HCT116 (cell line): Measurements from ENCODE around the gene ING3.

ENCODE experiments used
- ATF3 ChIP-seq: IDR thresholded peaks from 2 replicates; pipeline ENCODE4 v1.6.1; 2012
- CBX3 ChIP-seq: IDR thresholded peaks from 2 replicates; pipeline ENCODE4 v1.6.1; 2012; ENCODE audit warnings: low read depth
- CTCF ChIP-seq, 3 experiments: fragments of 200-600 bp in 1 of 3; sonication (generic) in 1 of 3; IDR thresholded peaks in 2 of 3; conservative IDR thresholded peaks in 1 of 3; 2 replicates each; pipeline ENCODE4 v1.5.1; 2012 to 2017; ENCODE audit warnings: low read depth in 2 of 3, low read length in 2 of 3, antibody characterized with exemption in 1 of 3, borderline replicate concordance in 1 of 3, control low read depth in 1 of 3, mild to moderate bottlenecking in 1 of 3, mixed read lengths in 1 of 3, mixed run types in 1 of 3, moderate library complexity in 1 of 3; ENCODE audit not compliant: insufficient read depth in 1 of 3
- EZH2 ChIP-seq: fragments of 200-600 bp; sonication (generic); IDR thresholded peaks from 2 replicates; pipeline ENCODE4 v1.6.1; 2017; ENCODE audit warnings: antibody characterized with exemption, mixed run types
- JUND ChIP-seq: IDR thresholded peaks from 2 replicates; pipeline ENCODE4 v1.6.1; 2012
- MAX ChIP-seq: IDR thresholded peaks from 2 replicates; pipeline ENCODE4 v1.6.1; 2012
- POLR2A ChIP-seq: IDR thresholded peaks from 2 replicates; pipeline ENCODE4 v1.7.0; 2011; ENCODE audit warnings: borderline replicate concordance; ENCODE audit not compliant: insufficient read depth, insufficient read length; ENCODE audit errors: extremely low read depth
- POLR2AphosphoS5 ChIP-seq: IDR thresholded peaks from 2 replicates; pipeline ENCODE4 v1.6.1; 2011; ENCODE audit warnings: mild to moderate bottlenecking, low read depth, low read length, moderate library complexity
- RAD21 ChIP-seq: IDR thresholded peaks from 2 replicates; pipeline ENCODE4 v1.6.1; 2012; ENCODE audit warnings: low read depth, mild to moderate bottlenecking
- REST ChIP-seq: IDR thresholded peaks from 2 replicates; pipeline ENCODE4 v1.6.1; 2012; ENCODE audit warnings: low read depth
- TCF7L2 ChIP-seq: IDR thresholded peaks from 2 replicates; pipeline ENCODE4 v1.7.0; 2011; ENCODE audit warnings: borderline replicate concordance, inconsistent platforms; ENCODE audit not compliant: insufficient read depth, insufficient read length; ENCODE audit errors: extremely low read depth
- ZNF274 ChIP-seq: fragments of 200-500 bp; sonication (Bioruptor generic); IDR thresholded peaks from 2 replicates; pipeline ENCODE4 v1.6.1; 2014; ENCODE audit warnings: mild to moderate bottlenecking, low read depth, low read length, inconsistent platforms

DNA sequence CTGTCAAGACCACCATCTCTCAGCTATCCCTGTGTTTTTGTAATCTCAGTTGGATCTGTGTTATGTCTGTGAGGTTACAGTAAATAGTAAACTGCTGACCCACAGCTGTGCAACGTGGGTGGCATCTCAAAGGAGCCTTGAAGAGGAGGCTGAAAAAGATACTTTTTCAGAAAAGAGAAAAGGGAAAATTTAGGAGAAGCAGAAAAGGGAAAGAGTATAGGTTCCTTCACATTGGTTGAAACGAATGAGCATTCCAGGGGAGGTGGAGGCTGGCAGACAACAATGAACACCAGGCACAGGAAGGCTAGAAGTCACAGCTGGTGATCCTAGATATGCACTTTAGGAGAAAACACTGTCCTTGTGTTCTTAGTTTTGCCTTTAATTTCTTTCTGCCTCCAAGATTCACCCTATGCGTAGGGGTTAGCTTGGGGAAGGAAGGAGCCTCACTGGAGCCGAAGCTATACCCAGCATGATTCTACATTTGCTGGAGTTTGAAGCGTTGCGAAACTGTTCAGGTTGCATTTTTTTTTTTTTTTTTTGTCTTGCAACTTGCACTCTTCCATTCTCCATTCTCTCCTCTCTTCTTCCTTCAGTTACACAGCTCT, 56.2 kb downstream of the ING3 start:
- TF ChIP-seq ATF3 (no peak), JUND (no peak), CTCF (IDR thresholded peaks at IDR 0.05 in 2 of 3, conservative IDR thresholded peaks at IDR 0.05 in 1 of 3; ENCODE audit: borderline replicate concordance in 1 of 3, insufficient read depth in 1 of 3, low read depth in 2 of 3, low read length in 2 of 3) (no peak), REST (no peak), MAX (no peak), CBX3 (no peak), EZH2 (no peak), RAD21 (no peak), TCF7L2 (no peak), POLR2A (no peak), POLR2AphosphoS5 (no peak), ZNF274 (no peak)
